ENCODE measurements around the gene ZNRF1. TPM values are rescaled to one million over a fixed set of nuclear protein-coding genes. Genes with fewer than 3 reads are reported as not detected.
A peak's percentile ranks its signal among the peaks of the same experiment; 100 is the strongest.
"Not testable (repeated sequence)": the region's sequence is repeated elsewhere in the genome, so short reads cannot be mapped to it uniquely, and the experiment has no call there.

Gene ZNRF1
- total and polyA plus RNA-seq, 2 of the 13 experiments (the other 11 are each of a cell fraction or from before 2014, with no cell fraction given), result 43.9 to 58.7 TPM

DNA sequence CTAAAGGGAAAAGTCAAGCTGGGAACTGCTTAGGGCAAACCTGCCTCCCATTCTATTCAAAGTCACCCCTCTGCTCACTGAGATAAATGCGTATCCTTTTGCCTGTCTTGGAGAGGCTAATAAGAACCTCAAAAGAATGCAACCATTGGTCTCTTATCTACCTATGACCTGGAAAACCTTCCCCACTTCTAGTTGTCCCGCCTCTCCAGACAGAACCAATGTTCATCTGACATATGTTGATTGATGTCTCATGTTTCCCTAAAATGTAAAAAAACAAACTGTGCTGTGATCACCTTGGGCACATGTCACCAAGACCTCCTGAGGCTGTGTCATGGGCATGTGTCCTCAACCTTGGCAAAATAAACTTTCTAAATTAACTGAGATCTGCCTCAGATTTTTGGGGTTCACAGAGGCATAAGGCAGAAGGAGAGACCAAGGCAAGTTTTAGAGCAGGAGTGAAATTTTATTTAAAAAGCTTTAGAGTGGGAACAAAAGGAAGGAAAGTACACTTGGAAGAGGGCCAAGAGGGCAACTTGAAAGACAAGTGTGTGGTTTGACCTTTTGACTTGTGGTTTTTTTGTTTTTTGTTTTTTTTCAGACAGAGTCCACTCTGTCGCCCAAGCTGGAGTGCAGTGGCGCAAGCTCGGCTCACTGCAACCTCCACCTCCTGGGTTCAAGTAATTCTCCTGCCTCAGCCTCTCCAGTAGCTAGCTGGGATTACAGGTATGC lies 130.8 kb downstream of the ZNRF1 start (continued):
- TF ChIP-seq HNF4G (IDR thresholded peaks at IDR 0.05; ENCODE audit: borderline replicate concordance, low read depth, low read length) (peak; percentile 46; the same call in 1 of the 2 replicates), EHMT2 (IDR thresholded peaks at IDR 0.05; ENCODE audit: borderline replicate concordance, low read depth, low read length) (peak; percentile 56; the same call in 1 of the 2 replicates), TARDBP (CRISPR knock-in tag; IDR thresholded peaks at IDR 0.05) (peak; percentile 51; the same call in 1 of the 2 replicates), ELF3 (CRISPR knock-in tag; IDR thresholded peaks at IDR 0.05) (peak; percentile 21; the same call in 1 of the 2 replicates), BCL6 (CRISPR knock-in tag; IDR thresholded peaks at IDR 0.05) (peak; percentile 52; the same call in 1 of the 2 replicates), NFYB (CRISPR knock-in tag; IDR thresholded peaks at IDR 0.05) (0 out of 2 replicates have a peak, but pooled peaks have one; percentile 12), POGZ (CRISPR knock-in tag; IDR thresholded peaks at IDR 0.05) (peak; percentile 19; the same call in 1 of the 2 replicates), NCOA2 (CRISPR knock-in tag; IDR thresholded peaks at IDR 0.05) (peak; percentile 69; the same call in 1 of the 2 replicates), RXRA (CRISPR knock-in tag; IDR thresholded peaks at IDR 0.05) (peak; percentile 42; the same call in 1 of the 2 replicates), ISL2 (CRISPR knock-in tag; IDR thresholded peaks at IDR 0.05) (peak; percentile 63), ELF4 (CRISPR knock-in tag; IDR thresholded peaks at IDR 0.05; ENCODE audit: borderline replicate concordance) (0 out of 2 replicates have a peak, but pooled peaks have one; percentile 34)
- TF ChIP-seq HNF4G (CRISPR knock-in tag; IDR thresholded peaks at IDR 0.05; ENCODE audit: borderline replicate concordance, low read depth), result not testable (repeated sequence)
- TF ChIP-seq, protein P1, sequence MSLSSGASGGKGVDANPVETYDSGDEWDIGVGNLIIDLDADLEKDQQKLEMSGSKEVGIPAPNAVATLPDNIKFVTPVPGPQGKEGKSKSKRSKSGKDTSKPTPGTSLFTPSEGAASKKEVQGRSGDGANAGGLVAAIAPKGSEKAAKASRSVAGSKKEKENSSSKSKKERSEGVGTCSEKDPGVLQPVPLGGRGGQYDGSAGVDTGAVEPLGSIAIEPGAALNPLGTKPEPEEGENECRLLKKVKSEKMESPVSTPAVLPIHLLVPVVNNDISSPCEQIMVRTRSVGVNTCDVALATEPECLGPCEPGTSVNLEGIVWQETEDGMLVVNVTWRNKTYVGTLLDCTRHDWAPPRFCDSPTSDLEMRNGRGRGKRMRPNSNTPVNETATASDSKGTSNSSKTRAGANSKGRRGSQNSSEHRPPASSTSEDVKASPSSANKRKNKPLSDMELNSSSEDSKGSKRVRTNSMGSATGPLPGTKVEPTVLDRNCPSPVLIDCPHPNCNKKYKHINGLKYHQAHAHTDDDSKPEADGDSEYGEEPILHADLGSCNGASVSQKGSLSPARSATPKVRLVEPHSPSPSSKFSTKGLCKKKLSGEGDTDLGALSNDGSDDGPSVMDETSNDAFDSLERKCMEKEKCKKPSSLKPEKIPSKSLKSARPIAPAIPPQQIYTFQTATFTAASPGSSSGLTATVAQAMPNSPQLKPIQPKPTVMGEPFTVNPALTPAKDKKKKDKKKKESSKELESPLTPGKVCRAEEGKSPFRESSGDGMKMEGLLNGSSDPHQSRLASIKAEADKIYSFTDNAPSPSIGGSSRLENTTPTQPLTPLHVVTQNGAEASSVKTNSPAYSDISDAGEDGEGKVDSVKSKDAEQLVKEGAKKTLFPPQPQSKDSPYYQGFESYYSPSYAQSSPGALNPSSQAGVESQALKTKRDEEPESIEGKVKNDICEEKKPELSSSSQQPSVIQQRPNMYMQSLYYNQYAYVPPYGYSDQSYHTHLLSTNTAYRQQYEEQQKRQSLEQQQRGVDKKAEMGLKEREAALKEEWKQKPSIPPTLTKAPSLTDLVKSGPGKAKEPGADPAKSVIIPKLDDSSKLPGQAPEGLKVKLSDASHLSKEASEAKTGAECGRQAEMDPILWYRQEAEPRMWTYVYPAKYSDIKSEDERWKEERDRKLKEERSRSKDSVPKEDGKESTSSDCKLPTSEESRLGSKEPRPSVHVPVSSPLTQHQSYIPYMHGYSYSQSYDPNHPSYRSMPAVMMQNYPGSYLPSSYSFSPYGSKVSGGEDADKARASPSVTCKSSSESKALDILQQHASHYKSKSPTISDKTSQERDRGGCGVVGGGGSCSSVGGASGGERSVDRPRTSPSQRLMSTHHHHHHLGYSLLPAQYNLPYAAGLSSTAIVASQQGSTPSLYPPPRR (CRISPR knock-in tag; IDR thresholded peaks at IDR 0.05; ENCODE audit: borderline replicate concordance), result peak; percentile 13; the same call in 1 of the 2 replicates
- TF ChIP-seq, protein P2, sequence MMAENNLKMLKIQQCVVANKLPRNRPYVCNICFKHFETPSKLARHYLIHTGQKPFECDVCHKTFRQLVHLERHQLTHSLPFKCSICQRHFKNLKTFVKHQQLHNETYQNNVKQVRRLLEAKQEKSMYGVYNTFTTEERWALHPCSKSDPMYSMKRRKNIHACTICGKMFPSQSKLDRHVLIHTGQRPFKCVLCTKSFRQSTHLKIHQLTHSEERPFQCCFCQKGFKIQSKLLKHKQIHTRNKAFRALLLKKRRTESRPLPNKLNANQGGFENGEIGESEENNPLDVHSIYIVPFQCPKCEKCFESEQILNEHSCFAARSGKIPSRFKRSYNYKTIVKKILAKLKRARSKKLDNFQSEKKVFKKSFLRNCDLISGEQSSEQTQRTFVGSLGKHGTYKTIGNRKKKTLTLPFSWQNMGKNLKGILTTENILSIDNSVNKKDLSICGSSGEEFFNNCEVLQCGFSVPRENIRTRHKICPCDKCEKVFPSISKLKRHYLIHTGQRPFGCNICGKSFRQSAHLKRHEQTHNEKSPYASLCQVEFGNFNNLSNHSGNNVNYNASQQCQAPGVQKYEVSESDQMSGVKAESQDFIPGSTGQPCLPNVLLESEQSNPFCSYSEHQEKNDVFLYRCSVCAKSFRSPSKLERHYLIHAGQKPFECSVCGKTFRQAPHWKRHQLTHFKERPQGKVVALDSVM (CRISPR knock-in tag; IDR thresholded peaks at IDR 0.05), result peak; percentile 98
- TF ChIP-seq, protein P3, sequence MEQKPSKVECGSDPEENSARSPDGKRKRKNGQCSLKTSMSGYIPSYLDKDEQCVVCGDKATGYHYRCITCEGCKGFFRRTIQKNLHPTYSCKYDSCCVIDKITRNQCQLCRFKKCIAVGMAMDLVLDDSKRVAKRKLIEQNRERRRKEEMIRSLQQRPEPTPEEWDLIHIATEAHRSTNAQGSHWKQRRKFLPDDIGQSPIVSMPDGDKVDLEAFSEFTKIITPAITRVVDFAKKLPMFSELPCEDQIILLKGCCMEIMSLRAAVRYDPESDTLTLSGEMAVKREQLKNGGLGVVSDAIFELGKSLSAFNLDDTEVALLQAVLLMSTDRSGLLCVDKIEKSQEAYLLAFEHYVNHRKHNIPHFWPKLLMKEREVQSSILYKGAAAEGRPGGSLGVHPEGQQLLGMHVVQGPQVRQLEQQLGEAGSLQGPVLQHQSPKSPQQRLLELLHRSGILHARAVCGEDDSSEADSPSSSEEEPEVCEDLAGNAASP (CRISPR knock-in tag; IDR thresholded peaks at IDR 0.05; ENCODE audit: borderline replicate concordance), result peak; percentile 51; the same call in 1 of the 2 replicates
- TF ChIP-seq, protein P4, sequence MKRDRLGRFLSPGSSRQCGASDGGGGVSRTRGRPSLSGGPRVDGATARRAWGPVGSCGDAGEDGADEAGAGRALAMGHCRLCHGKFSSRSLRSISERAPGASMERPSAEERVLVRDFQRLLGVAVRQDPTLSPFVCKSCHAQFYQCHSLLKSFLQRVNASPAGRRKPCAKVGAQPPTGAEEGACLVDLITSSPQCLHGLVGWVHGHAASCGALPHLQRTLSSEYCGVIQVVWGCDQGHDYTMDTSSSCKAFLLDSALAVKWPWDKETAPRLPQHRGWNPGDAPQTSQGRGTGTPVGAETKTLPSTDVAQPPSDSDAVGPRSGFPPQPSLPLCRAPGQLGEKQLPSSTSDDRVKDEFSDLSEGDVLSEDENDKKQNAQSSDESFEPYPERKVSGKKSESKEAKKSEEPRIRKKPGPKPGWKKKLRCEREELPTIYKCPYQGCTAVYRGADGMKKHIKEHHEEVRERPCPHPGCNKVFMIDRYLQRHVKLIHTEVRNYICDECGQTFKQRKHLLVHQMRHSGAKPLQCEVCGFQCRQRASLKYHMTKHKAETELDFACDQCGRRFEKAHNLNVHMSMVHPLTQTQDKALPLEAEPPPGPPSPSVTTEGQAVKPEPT (CRISPR knock-in tag; IDR thresholded peaks at IDR 0.05; ENCODE audit: low read depth), result peak; percentile 31; the same call in 1 of the 2 replicates

All from HepG2 (cell line).